GM23338 (cell line): ENCODE results near the gene AKR1E2. TPM values are rescaled to one million over a fixed set of nuclear protein-coding genes. Genes with fewer than 3 reads are reported as not detected.

Experiments used
- ATAC-seq: fragments of 200-7000 bp; cut with Tn5 transposase; 3 replicates; pipeline ENCODE4 v1.9.1; 2020
- DNase-seq: peaks from one replicate; pipeline ENCODE4 v3.0.0-alpha.2; 2015; ENCODE audit warnings: low spot score
- H2AFZ ChIP-seq: fragments of 200-600 bp; sonication (generic); 2 replicates; pipeline ENCODE4 v1.8.0; 2016; ENCODE audit warnings: antibody characterized with exemption, mild to moderate bottlenecking, moderate library complexity
- H3F3A ChIP-seq: fragments of 200-600 bp; sonication (generic); replicated peaks from 2 replicates; pipeline ENCODE4 v1.8.0; 2017; ENCODE audit warnings: antibody characterized with exemption, mixed run types, low read depth
- H3K27ac ChIP-seq: fragments of 200-600 bp; sonication (generic); 2 replicates; pipeline ENCODE4 v1.6.1; 2016; ENCODE audit warnings: low read depth
- H3K27me3 ChIP-seq: fragments of 200-600 bp; sonication (generic); 2 replicates; pipeline ENCODE4 v1.8.0; 2016; ENCODE audit warnings: mild to moderate bottlenecking, mixed run types, moderate library complexity; ENCODE audit not compliant: insufficient read depth
- H3K36me3 ChIP-seq: fragments of 200-600 bp; sonication (generic); 2 replicates; pipeline ENCODE4 v1.8.0; 2016; ENCODE audit warnings: mild to moderate bottlenecking; ENCODE audit not compliant: insufficient read depth
- H3K4me1 ChIP-seq: fragments of 200-600 bp; sonication (generic); 2 replicates; pipeline ENCODE4 v1.8.0; 2016; ENCODE audit warnings: mild to moderate bottlenecking, moderate library complexity; ENCODE audit not compliant: insufficient read depth
- H3K4me2 ChIP-seq: fragments of 200-600 bp; sonication (generic); 2 replicates; pipeline ENCODE4 v1.7.1; 2017; ENCODE audit warnings: mixed run types
- H3K4me3 ChIP-seq: fragments of 200-600 bp; sonication (generic); 2 replicates; pipeline ENCODE4 v1.6.1; 2016; ENCODE audit warnings: mixed run types
- H3K79me2 ChIP-seq: fragments of 200-600 bp; sonication (generic); replicated peaks from 2 replicates; pipeline ENCODE4 v1.8.0; 2017; ENCODE audit warnings: mild to moderate bottlenecking; ENCODE audit not compliant: insufficient read depth
- H3K9me2 ChIP-seq: fragments of 200-600 bp; sonication (generic); 2 replicates; pipeline ENCODE4 v1.8.0; 2017; ENCODE audit not compliant: insufficient read depth
- H4K20me1 ChIP-seq: fragments of 200-600 bp; sonication (generic); replicated peaks from 2 replicates; pipeline ENCODE4 v1.8.0; 2017; ENCODE audit warnings: mild to moderate bottlenecking; ENCODE audit not compliant: insufficient read depth
- H3K27ac Mint-ChIP-seq: 2 replicates; pipeline ENCODE4 v1.8.0; 2020; ENCODE audit warnings: inconsistent platforms, mild to moderate bottlenecking, moderate library complexity, mixed read lengths
- H3K27me3 Mint-ChIP-seq: 3 replicates; pipeline ENCODE4 v1.8.0; 2022; ENCODE audit warnings: low read depth, mild to moderate bottlenecking, moderate library complexity, mixed read lengths, inconsistent platforms; ENCODE audit not compliant: insufficient read depth, poor library complexity
- H3K36me3 Mint-ChIP-seq: 3 replicates; pipeline ENCODE4 v1.8.0; 2021; ENCODE audit warnings: low read depth, mild to moderate bottlenecking, inconsistent platforms, moderate library complexity, mixed read lengths
- H3K4me1 Mint-ChIP-seq: 3 replicates; pipeline ENCODE4 v1.8.0; 2020; ENCODE audit warnings: mild to moderate bottlenecking, inconsistent platforms, mixed read lengths
- H3K4me3 Mint-ChIP-seq: 3 replicates; pipeline ENCODE4 v1.8.0; 2021; ENCODE audit warnings: moderate library complexity, mild to moderate bottlenecking, inconsistent platforms, mixed read lengths
- H3K9me3 Mint-ChIP-seq: 3 replicates; pipeline ENCODE4 v1.8.0; 2020; ENCODE audit warnings: moderate library complexity, mild to moderate bottlenecking, inconsistent platforms, mixed read lengths
- CREB1 ChIP-seq: fragments of 250-450 bp; sonication (Bioruptor Pico); IDR thresholded peaks from 2 replicates; pipeline ENCODE4 v1.5.0; 2020; ENCODE audit warnings: low read depth, mild to moderate bottlenecking, moderate library complexity
- CTCF ChIP-seq, 2 experiments: fragments of 200-600 bp in 1 of 2; sonication (generic) in 1 of 2; conservative IDR thresholded peaks; 2 replicates each; pipeline versions ENCODE4 v1.5.1 to v1.6.1; 2016 to 2017; ENCODE audit warnings: antibody characterized with exemption in 2 of 2, low read depth in 2 of 2, mild to moderate bottlenecking in 2 of 2, moderate library complexity in 1 of 2
- ETS1 ChIP-seq: IDR thresholded peaks from 2 replicates; pipeline ENCODE4 v1.6.1; 2016; ENCODE audit warnings: antibody characterized with exemption
- EZH2 ChIP-seq: fragments of 200-600 bp; sonication (generic); IDR thresholded peaks from one replicate; pipeline ENCODE4 v1.8.0; 2017; ENCODE audit warnings: antibody characterized with exemption, mild to moderate bottlenecking, low read depth; ENCODE audit not compliant: unreplicated experiment
- EZH2phosphoT487 ChIP-seq: fragments of 200-600 bp; sonication (generic); IDR thresholded peaks from one replicate; pipeline ENCODE4 v1.8.1; 2018; ENCODE audit warnings: antibody characterized with exemption; ENCODE audit not compliant: unreplicated experiment
- JUNB ChIP-seq: IDR thresholded peaks from one replicate; pipeline ENCODE4 v1.6.1; 2016; ENCODE audit warnings: antibody characterized with exemption; ENCODE audit not compliant: unreplicated experiment
- NANOG ChIP-seq: IDR thresholded peaks from 2 replicates; pipeline ENCODE4 v1.6.1; 2016; ENCODE audit warnings: antibody characterized with exemption, borderline replicate concordance
- POLR2AphosphoS5 ChIP-seq: IDR thresholded peaks from 2 replicates; pipeline ENCODE4 v1.6.1; 2016; ENCODE audit warnings: antibody characterized with exemption, low read depth
- REST ChIP-seq: IDR thresholded peaks from one replicate; pipeline ENCODE4 v1.6.1; 2018; ENCODE audit warnings: antibody characterized with exemption; ENCODE audit not compliant: unreplicated experiment
- STAT1 ChIP-seq: IDR thresholded peaks from one replicate; pipeline ENCODE4 v1.6.1; 2016; ENCODE audit warnings: antibody characterized with exemption; ENCODE audit not compliant: unreplicated experiment
- ZNF114 ChIP-seq: fragments of 250-450 bp; sonication (Bioruptor Pico); IDR thresholded peaks from 2 replicates; pipeline ENCODE4 v1.5.0; 2020; ENCODE audit warnings: mild to moderate bottlenecking, moderate library complexity
- ZNF331 ChIP-seq: fragments of 250-450 bp; sonication (Bioruptor Pico); IDR thresholded peaks from 2 replicates; pipeline ENCODE4 v1.5.0; 2020; ENCODE audit warnings: low read depth, mild to moderate bottlenecking, moderate library complexity
- ZNF462 ChIP-seq: fragments of 250-450 bp; sonication (Bioruptor Pico); IDR thresholded peaks from 2 replicates; pipeline ENCODE4 v1.5.0; 2020; ENCODE audit warnings: mild to moderate bottlenecking, moderate library complexity
- polyA plus RNA-seq: library from polyadenylated mRNA; unstranded; fragments of >200 nt; fragmentation: Nextera tagmentation; extraction: Ambion mirVana; gene quantifications from 2 replicates; pipeline ENCODE4 v1.2.1, GENCODE V29; 2016
- total RNA-seq: library from RNA; depleted of rRNA; stranded (reverse); fragments of >200 nt; shearing (Covaris generic); gene quantifications from 2 replicates; pipeline ENCODE4 v1.2.3, GENCODE V29; 2014

AKR1E2 gene
- total and polyA plus RNA-seq, 2 experiments from 2014 or later, result 2.2 to 4.3 TPM

GRCh38 chr10:4846775-4847174 is 20.8 kb downstream of the AKR1E2 start:
- TF ChIP-seq REST, result no peak
- TF ChIP-seq ZNF331, result no peak
- no peak for TF ChIP-seq NANOG
- no peak for TF ChIP-seq CREB1
- no peak for TF ChIP-seq EZH2
- no peak for TF ChIP-seq POLR2AphosphoS5
- no peak for TF ChIP-seq STAT1
- TF ChIP-seq EZH2phosphoT487, result no peak
- TF ChIP-seq JUNB, result no peak
- TF ChIP-seq ZNF114 (CRISPR knock-in tag), result no peak
- TF ChIP-seq ZNF462, result no peak
- no peak for TF ChIP-seq ETS1
- TF ChIP-seq CTCF (conservative IDR thresholded peaks at IDR 0.05; ENCODE audit: low read depth in 2 of 2), result no peak
- H3K27ac Mint-ChIP-seq, result no peak overlapping the region
- H3K36me3 Mint-ChIP-seq, result peaks cover 23% of the 10 kb centered on the region
- Histone ChIP-seq H2AFZ (no peak overlapping the region), H3K27me3 (no peaks in the 10 kb centered on the region), H3K4me2 (no peak overlapping the region), H3K4me3 (no peak overlapping the region), H3K27ac (no peak overlapping the region), H3K79me2 (no peaks in the 10 kb centered on the region), H3K4me1 (peaks cover 3% of the 10 kb centered on the region; the same call in 1 of the 2 replicates), H3K9me2 (no peaks in the 10 kb centered on the region), H3K36me3 (no peaks in the 10 kb centered on the region), H3F3A (no peaks in the 10 kb centered on the region), H4K20me1 (no peaks in the 10 kb centered on the region)
- H3K4me3 Mint-ChIP-seq, result no peak overlapping the region
- no peak for DNase-seq
- peaks cover 4% of the 10 kb centered on the region for H3K9me3 Mint-ChIP-seq
- peaks cover 10% of the 10 kb centered on the region for H3K4me1 Mint-ChIP-seq
- no peak for ATAC-seq
- peaks cover 8% of the 10 kb centered on the region for H3K27me3 Mint-ChIP-seq
